Nephron progenitor cell (in vitro differentiated cells): ENCODE data around the gene SH3BP4.
A peak's percentile ranks its signal among the peaks of the same experiment; 100 is the strongest.

ENCODE experiments used
- DNase-seq: peaks from one replicate; pipeline ENCODE4 v3.0.0; 2021
- H3K27ac Mint-ChIP-seq: 2 replicates; pipeline ENCODE4 v1.8.0; 2021; ENCODE audit warnings: mild to moderate bottlenecking, moderate library complexity, mixed read lengths
- H3K27me3 Mint-ChIP-seq: 2 replicates; pipeline ENCODE4 v1.8.0; 2021; ENCODE audit warnings: mild to moderate bottlenecking, low read depth, mixed read lengths; ENCODE audit not compliant: poor library complexity
- H3K36me3 Mint-ChIP-seq: 2 replicates; pipeline ENCODE4 v1.8.0; 2021; ENCODE audit warnings: low read depth, mixed read lengths
- H3K4me1 Mint-ChIP-seq: 2 replicates; pipeline ENCODE4 v1.8.0; 2021; ENCODE audit warnings: mixed read lengths
- H3K4me3 Mint-ChIP-seq: 2 replicates; pipeline ENCODE4 v1.8.0; 2021; ENCODE audit warnings: mild to moderate bottlenecking, moderate library complexity, mixed read lengths
- H3K9me3 Mint-ChIP-seq: 2 replicates; pipeline ENCODE4 v1.8.0; 2021; ENCODE audit warnings: mild to moderate bottlenecking, moderate library complexity, mixed read lengths
- CTCF ChIP-seq: fragments of 200-600 bp; sonication (generic); IDR thresholded peaks from 2 replicates; pipeline ENCODE4 v1.5.0; 2021; ENCODE audit warnings: antibody characterized with exemption

Gene SH3BP4

GRCh38 chr2:234951664-234952269 lies at the start of gene SH3BP4:
TSS of gene SH3BP4 (plus strand) at chr2:234952017. CDS start at chr2:235035003, 82,986 bp downstream.
- peak; percentile 92 for DNase-seq
- no peak for TF ChIP-seq CTCF
- peaks cover 4% of the 10 kb centered on the region for H3K9me3 Mint-ChIP-seq
- peaks cover 32% of the 10 kb centered on the region for H3K27me3 Mint-ChIP-seq
- H3K27ac Mint-ChIP-seq, result no peak within 1 kb of the TSS
- peaks cover 7% of the 10 kb centered on the region for H3K36me3 Mint-ChIP-seq
- peak within 1 kb of the TSS; percentile 91 for H3K4me3 Mint-ChIP-seq
- peaks cover 50% of the 10 kb centered on the region for H3K4me1 Mint-ChIP-seq

- Mint-ChIP-seq H3K4me3 (no peak overlapping the region), H3K4me1 (peaks cover 5% of the 10 kb centered on the region), H3K36me3 (no peaks in the 10 kb centered on the region), H3K9me3 (no peaks in the 10 kb centered on the region), H3K27ac (no peak overlapping the region), H3K27me3 (peaks cover 20% of the 10 kb centered on the region)
- no peak for DNase-seq
- TF ChIP-seq CTCF, result no peak
Observed at GRCh38 chr2:234904785-234905184, 47.0 kb upstream of the SH3BP4 start.

DNA sequence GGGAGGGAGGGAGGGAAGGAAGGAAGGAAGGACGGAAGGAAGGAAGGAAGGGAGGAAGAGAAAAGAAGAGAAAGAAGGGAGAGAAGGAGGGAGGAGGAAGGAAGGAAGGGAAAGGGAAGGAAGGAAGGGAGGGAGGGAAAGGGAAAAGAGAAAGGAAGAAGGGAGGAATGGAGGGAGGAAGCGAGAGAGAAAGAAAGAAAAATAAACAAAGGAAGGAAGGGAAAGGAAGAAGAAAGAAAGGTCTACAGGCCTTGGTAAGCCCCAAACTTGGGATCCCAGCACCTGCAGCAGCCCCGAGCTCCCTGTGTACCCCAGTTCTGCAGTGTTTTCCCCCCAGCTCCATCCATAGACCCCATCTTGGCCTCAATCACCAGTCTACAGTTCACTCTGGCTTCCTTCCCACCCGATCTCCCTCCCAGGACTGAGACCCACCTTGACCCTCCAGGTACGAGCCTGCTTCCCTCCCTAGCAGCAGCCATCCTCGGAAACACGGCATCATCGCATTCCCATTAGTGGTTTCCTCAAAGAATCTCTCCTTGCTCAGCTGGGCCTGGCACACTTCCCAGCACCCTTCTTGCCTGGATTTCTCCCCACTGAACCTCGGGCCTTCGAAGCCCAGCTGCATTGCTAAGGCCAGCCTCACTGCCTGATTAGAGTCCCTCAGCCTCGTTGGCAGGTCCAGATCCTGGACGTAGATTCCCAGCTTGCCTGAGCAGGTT lies 46.1 kb upstream of the SH3BP4 start:
- Mint-ChIP-seq H3K9me3 (no peaks in the 10 kb centered on the region), H3K27me3 (peaks cover 20% of the 10 kb centered on the region), H3K36me3 (no peaks in the 10 kb centered on the region), H3K4me3 (no peak overlapping the region), H3K4me1 (peaks cover 5% of the 10 kb centered on the region), H3K27ac (peak overlapping the region; percentile 79)
- no peak for TF ChIP-seq CTCF
- no peak for DNase-seq

DNA sequence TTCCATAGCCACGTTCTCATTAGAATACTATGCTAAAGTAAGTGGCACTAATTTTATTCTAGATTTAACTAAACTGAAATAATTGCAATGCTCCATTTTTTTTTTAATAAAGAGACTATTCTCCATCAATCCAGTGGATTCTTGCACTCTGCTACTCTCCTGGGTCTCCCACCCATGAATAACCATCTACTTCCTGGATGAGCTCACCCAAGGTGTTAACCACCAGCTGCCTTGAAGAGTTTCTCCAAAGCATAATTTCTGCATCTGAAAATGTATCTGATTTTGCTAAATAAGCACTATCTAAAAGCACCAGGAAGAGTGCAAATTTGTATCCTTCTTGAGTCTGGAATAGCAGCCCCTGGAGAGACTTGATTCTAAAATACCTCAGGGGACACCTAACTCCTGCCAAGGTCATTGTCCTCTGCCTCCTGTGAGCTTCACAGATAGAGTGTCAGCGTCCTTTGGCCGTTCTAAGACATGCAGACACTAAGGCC lies 41.6 kb upstream of the SH3BP4 start:
- peaks cover 16% of the 10 kb centered on the region for H3K27me3 Mint-ChIP-seq
- no peak overlapping the region for H3K27ac Mint-ChIP-seq
- H3K4me1 Mint-ChIP-seq, result peaks cover 14% of the 10 kb centered on the region
- H3K4me3 Mint-ChIP-seq, result no peak overlapping the region
- TF ChIP-seq CTCF, result no peak
- no peak for DNase-seq
- H3K9me3 Mint-ChIP-seq, result no peaks in the 10 kb centered on the region
- no peaks in the 10 kb centered on the region for H3K36me3 Mint-ChIP-seq

DNA sequence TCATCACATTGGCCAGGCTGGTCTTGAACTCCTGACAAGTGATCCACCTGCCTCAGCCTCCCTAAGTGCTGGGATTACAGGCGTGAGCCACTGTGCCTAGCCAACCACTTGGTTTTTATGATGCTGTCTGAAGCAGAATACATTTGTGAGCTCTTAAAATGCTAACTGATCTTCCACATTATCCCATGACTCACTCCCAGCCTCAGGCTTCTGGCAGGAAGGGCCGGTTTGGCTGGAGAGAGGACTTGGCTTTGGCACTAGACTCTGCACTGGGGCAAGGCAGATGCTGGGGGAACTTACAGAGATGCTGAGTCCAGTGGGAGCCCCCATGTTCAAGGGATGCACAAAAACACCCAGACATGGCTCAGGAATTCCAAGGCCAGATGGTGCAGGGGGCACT lies 40.5 kb upstream of the SH3BP4 start:
- H3K4me3 Mint-ChIP-seq, result no peak overlapping the region
- no peak overlapping the region for H3K27ac Mint-ChIP-seq
- H3K27me3 Mint-ChIP-seq, result peaks cover 11% of the 10 kb centered on the region
- TF ChIP-seq CTCF, result no peak
- no peaks in the 10 kb centered on the region for H3K9me3 Mint-ChIP-seq
- no peaks in the 10 kb centered on the region for H3K36me3 Mint-ChIP-seq
- H3K4me1 Mint-ChIP-seq, result peaks cover 14% of the 10 kb centered on the region
- DNase-seq, result no peak
